Trophoblast cell (in vitro differentiated cells and primary cell): Measurements from ENCODE around the gene FUBP1.

Experiments
- DNase-seq, 2 donors: peaks; one replicate each; pipeline ENCODE4 v3.0.0-alpha.2; 2016
- H2AFZ ChIP-seq: 2 replicates; pipeline ENCODE4 v1.6.1; 2013; ENCODE audit warnings: low read length, moderate library complexity, mild to moderate bottlenecking; ENCODE audit not compliant: insufficient read depth, poor library complexity
- H2AK5ac ChIP-seq: 2 replicates; pipeline ENCODE4 v1.6.1; 2013; ENCODE audit warnings: mild to moderate bottlenecking, low read length
- H2BK120ac ChIP-seq: 2 replicates; pipeline ENCODE4 v1.6.1; 2013; ENCODE audit warnings: low read length, mild to moderate bottlenecking, moderate library complexity; ENCODE audit not compliant: insufficient read depth, poor library complexity
- H2BK12ac ChIP-seq: 2 replicates; pipeline ENCODE4 v1.6.1; 2013; ENCODE audit warnings: mild to moderate bottlenecking, low read length, moderate library complexity
- H2BK5ac ChIP-seq: 2 replicates; pipeline ENCODE4 v1.6.1; 2013; ENCODE audit warnings: low read length, low read depth, moderate library complexity, mild to moderate bottlenecking; ENCODE audit not compliant: poor library complexity
- H3K14ac ChIP-seq: 2 replicates; pipeline ENCODE4 v1.6.1; 2013; ENCODE audit warnings: mild to moderate bottlenecking, low read length
- H3K18ac ChIP-seq: 2 replicates; pipeline ENCODE4 v1.6.1; 2013; ENCODE audit warnings: mild to moderate bottlenecking, low read length
- H3K23ac ChIP-seq: 2 replicates; pipeline ENCODE4 v1.6.1; 2013; ENCODE audit warnings: low read length
- H3K27ac ChIP-seq: 2 replicates; pipeline ENCODE4 v1.5.1; 2013; ENCODE audit warnings: low read depth, mild to moderate bottlenecking, inconsistent platforms, low read length, moderate library complexity
- H3K27me3 ChIP-seq: 2 replicates; pipeline ENCODE4 v1.6.1; 2013; ENCODE audit warnings: inconsistent platforms, mild to moderate bottlenecking, low read length, moderate library complexity; ENCODE audit not compliant: insufficient read depth
- H3K36me3 ChIP-seq, 2 experiments: 1 replicate in 1 of 2; 2 replicates in 1 of 2; pipeline ENCODE4 v1.6.1; 2013; ENCODE audit warnings: low read length in 2 of 2, mild to moderate bottlenecking in 2 of 2, moderate library complexity in 1 of 2; ENCODE audit not compliant: insufficient read depth in 2 of 2, control insufficient read depth in 1 of 2
- H3K4ac ChIP-seq: 2 replicates; pipeline ENCODE4 v1.6.1; 2013; ENCODE audit warnings: low read depth, mild to moderate bottlenecking, low read length, moderate library complexity
- H3K4me1 ChIP-seq, 2 experiments: 1 replicate in 1 of 2; 2 replicates in 1 of 2; pipeline ENCODE4 v1.6.1; 2013; ENCODE audit warnings: low read length in 2 of 2, mild to moderate bottlenecking in 2 of 2, moderate library complexity in 1 of 2; ENCODE audit not compliant: insufficient read depth in 2 of 2, control insufficient read depth in 1 of 2
- H3K4me2 ChIP-seq: 2 replicates; pipeline ENCODE4 v1.6.1; 2013; ENCODE audit warnings: inconsistent platforms, mild to moderate bottlenecking, low read length, moderate library complexity
- H3K4me3 ChIP-seq: 2 replicates; pipeline ENCODE4 v1.5.1; 2013; ENCODE audit warnings: mild to moderate bottlenecking, low read depth, low read length, inconsistent platforms
- H3K79me1 ChIP-seq: one replicate; pipeline ENCODE4 v1.6.1; 2013; ENCODE audit warnings: low read length
- H3K79me2 ChIP-seq: 2 replicates; pipeline ENCODE4 v1.6.1; 2013; ENCODE audit warnings: low read length, mild to moderate bottlenecking; ENCODE audit not compliant: control insufficient read depth, insufficient read depth, poor library complexity
- H3K9ac ChIP-seq: 2 replicates; pipeline ENCODE4 v1.6.1; 2013; ENCODE audit warnings: mild to moderate bottlenecking, low read length
- H3K9me3 ChIP-seq: 2 replicates; pipeline ENCODE4 v1.6.1; 2013; ENCODE audit warnings: low read depth, mild to moderate bottlenecking, control low read depth, inconsistent platforms, low read length; ENCODE audit not compliant: insufficient read depth
- H4K12ac ChIP-seq: 2 replicates; pipeline ENCODE4 v1.6.1; 2013; ENCODE audit warnings: low read depth, mild to moderate bottlenecking, low read length, moderate library complexity
- H4K8ac ChIP-seq: 2 replicates; pipeline ENCODE4 v1.6.1; 2013; ENCODE audit warnings: low read depth, mild to moderate bottlenecking, low read length, moderate library complexity
- H4K91ac ChIP-seq: one replicate; pipeline ENCODE4 v1.6.1; 2013; ENCODE audit warnings: low read depth, mild to moderate bottlenecking, low read length, moderate library complexity
- WGBS: extraction: QIAGEN DNeasy Blood & Tissue Kit; methylation state at CpG from one replicate; pipeline ENCODE4 v1.1.7; 2013; ENCODE audit warnings: missing lambda C conversion rate; ENCODE audit not compliant: insufficient read length, insufficient coverage; ENCODE audit errors: extremely low coverage; 5-methylcytosine and 5-hydroxymethylcytosine counted together

FUBP1 gene

GRCh38 chr1:77956464-77956863 lies 22.4 kb downstream of the FUBP1 start:
- no peak overlapping the region for H4K12ac ChIP-seq
- H3K36me3 ChIP-seq = peaks cover 26 to 49% of the 10 kb centered on the region in 2 experiments
- H2AFZ ChIP-seq = no peak overlapping the region
- H3K4me3 ChIP-seq = no peak overlapping the region
- H2BK120ac ChIP-seq = no peak overlapping the region
- H3K9me3 ChIP-seq = no peaks in the 10 kb centered on the region
- H4K91ac ChIP-seq = no peak overlapping the region
- no peak overlapping the region for H3K14ac ChIP-seq
- H3K79me2 ChIP-seq = no peaks in the 10 kb centered on the region
- no peak overlapping the region for H4K8ac ChIP-seq
- no peak overlapping the region for H3K23ac ChIP-seq
- no peak overlapping the region for H3K4ac ChIP-seq
- H3K4me2 ChIP-seq = no peak overlapping the region
- no peaks in the 10 kb centered on the region for H3K79me1 ChIP-seq
- no peak overlapping the region for H3K9ac ChIP-seq
- WGBS = no CpG with 5 or more reads among the region's 3 CpGs
- no peaks in the 10 kb centered on the region for H3K4me1 ChIP-seq
- H3K27me3 ChIP-seq = no peaks in the 10 kb centered on the region
- no peak overlapping the region for H2BK5ac ChIP-seq
- no peak for DNase-seq
- H2AK5ac ChIP-seq = no peak overlapping the region
- H2BK12ac ChIP-seq = no peak overlapping the region
- no peak overlapping the region for H3K18ac ChIP-seq
- H3K27ac ChIP-seq = no peak overlapping the region

- no peaks in the 10 kb centered on the region for H3K79me1 ChIP-seq
- H2BK5ac ChIP-seq = no peak overlapping the region
- peaks cover 26 to 48% of the 10 kb centered on the region in 2 experiments for H3K36me3 ChIP-seq
- no peak overlapping the region for H3K4me2 ChIP-seq
- no peak overlapping the region for H3K4me3 ChIP-seq
- H3K18ac ChIP-seq = no peak overlapping the region
- no peaks in the 10 kb centered on the region for H3K27me3 ChIP-seq
- H4K8ac ChIP-seq = no peak overlapping the region
- no peak overlapping the region for H4K91ac ChIP-seq
- no peak overlapping the region for H2AK5ac ChIP-seq
- no peak overlapping the region for H3K4ac ChIP-seq
- H3K79me2 ChIP-seq = no peaks in the 10 kb centered on the region
- no peak overlapping the region for H2BK120ac ChIP-seq
- no peak overlapping the region for H3K27ac ChIP-seq
- no CpG with 5 or more reads among the region's 3 CpGs for WGBS
- no peak overlapping the region for H2AFZ ChIP-seq
- no peak overlapping the region for H3K14ac ChIP-seq
- no peak overlapping the region for H4K12ac ChIP-seq
- H3K4me1 ChIP-seq = no peaks in the 10 kb centered on the region
- no peak overlapping the region for H2BK12ac ChIP-seq
- no peak overlapping the region for H3K9ac ChIP-seq
- no peak overlapping the region for H3K23ac ChIP-seq
- DNase-seq = no peak
- H3K9me3 ChIP-seq = no peaks in the 10 kb centered on the region
These were observed 23.2 kb downstream of the FUBP1 start for GRCh38 chr1:77955709-77956108.

GRCh38 chr1:77954521-77954920 lies 24.4 kb downstream of the FUBP1 start:
- Histone ChIP-seq H3K79me2 (no peaks in the 10 kb centered on the region), H3K9ac (no peak overlapping the region), H3K36me3 (peaks cover 24 to 44% of the 10 kb centered on the region in 2 experiments), H4K91ac (no peak overlapping the region), H3K4me1 (no peaks in the 10 kb centered on the region), H3K14ac (no peak overlapping the region), H4K12ac (no peak overlapping the region), H3K9me3 (no peaks in the 10 kb centered on the region), H3K23ac (no peak overlapping the region), H2AFZ (no peak overlapping the region), H3K27ac (no peak overlapping the region), H2BK5ac (no peak overlapping the region), H3K4ac (no peak overlapping the region), H3K4me2 (no peak overlapping the region), H2AK5ac (no peak overlapping the region), H3K4me3 (no peak overlapping the region), H4K8ac (no peak overlapping the region), H2BK120ac (no peak overlapping the region), H3K79me1 (no peaks in the 10 kb centered on the region), H2BK12ac (no peak overlapping the region), H3K27me3 (no peaks in the 10 kb centered on the region), H3K18ac (no peak overlapping the region)
- peak in 1 of 2 donors; percentile 19 for DNase-seq
- WGBS = no CpG with 5 or more reads among the region's 2 CpGs

- Histone ChIP-seq H2BK120ac (no peak overlapping the region), H3K18ac (no peak overlapping the region), H3K36me3 (peaks cover 22 to 44% of the 10 kb centered on the region in 2 experiments), H2AK5ac (no peak overlapping the region), H2BK5ac (no peak overlapping the region), H4K91ac (no peak overlapping the region), H3K23ac (no peak overlapping the region), H3K9ac (no peak overlapping the region), H4K8ac (no peak overlapping the region), H3K4me3 (no peak overlapping the region), H3K4ac (no peak overlapping the region), H3K14ac (no peak overlapping the region), H3K9me3 (no peaks in the 10 kb centered on the region), H3K27me3 (no peaks in the 10 kb centered on the region), H4K12ac (no peak overlapping the region), H3K4me1 (no peaks in the 10 kb centered on the region), H2BK12ac (no peak overlapping the region), H2AFZ (no peak overlapping the region), H3K79me1 (no peaks in the 10 kb centered on the region), H3K27ac (no peak overlapping the region), H3K79me2 (no peaks in the 10 kb centered on the region), H3K4me2 (no peak overlapping the region)
- WGBS = no CpG with 5 or more reads among the region's 3 CpGs
- no peak for DNase-seq
These were observed 25.0 kb downstream of the FUBP1 start for GRCh38 chr1:77953907-77954306.
